HepG2 (cell line): ENCODE measurements around the gene LENEP. TPM values are rescaled to one million over a fixed set of nuclear protein-coding genes. Genes with fewer than 3 reads are reported as not detected.
A peak's percentile ranks its signal among the peaks of the same experiment; 100 is the strongest.

ENCODE experiments used
- ASH2L ChIP-seq: fragments of 300-600, 200-600 bp; sonication (generic); IDR thresholded peaks from 2 replicates; pipeline ENCODE4 v1.7.0; 2017; ENCODE audit warnings: low read depth, mild to moderate bottlenecking, moderate library complexity, mixed read lengths, low read length; ENCODE audit not compliant: insufficient read length
- FLYWCH1 ChIP-seq: sonication (generic); formaldehyde crosslinking; IDR thresholded peaks from 2 replicates; pipeline ENCODE4 v1.8.1; 2023; ENCODE audit warnings: mild to moderate bottlenecking, missing genetic modification reagents
- GATAD1 ChIP-seq: IDR thresholded peaks from 2 replicates; pipeline ENCODE4 v1.6.1; 2016; ENCODE audit warnings: missing genetic modification reagents, missing compliant biosample characterization
- JUND ChIP-seq: sonication (generic); formaldehyde crosslinking; IDR thresholded peaks from 2 replicates; pipeline ENCODE4 v1.8.0; 2022; ENCODE audit warnings: mild to moderate bottlenecking, missing genetic modification reagents
- KMT2A ChIP-seq: sonication (generic); formaldehyde crosslinking; IDR thresholded peaks from 2 replicates; pipeline ENCODE4 v1.4.0; 2020; ENCODE audit warnings: missing genetic modification reagents
- LCORL ChIP-seq, 2 experiments: fragments of 450-650 bp in 1 of 2; sonication (generic) in 1 of 2; formaldehyde crosslinking in 1 of 2; IDR thresholded peaks; 2 replicates each; pipeline versions ENCODE4 v1.5.0 to v1.6.1; 2017 to 2020; ENCODE audit warnings: antibody characterized with exemption in 1 of 2, missing genetic modification reagents in 1 of 2
- MIER2 ChIP-seq: IDR thresholded peaks from 2 replicates; pipeline ENCODE4 v1.6.1; 2016; ENCODE audit warnings: missing biosample characterization, missing genetic modification reagents
- NKX3-1 ChIP-seq: sonication (generic); formaldehyde crosslinking; IDR thresholded peaks from 2 replicates; pipeline ENCODE4 v1.5.0; 2020; ENCODE audit warnings: missing genetic modification reagents
- PHF5A ChIP-seq: IDR thresholded peaks from one replicate; pipeline ENCODE4 v1.6.1; 2018; ENCODE audit warnings: low read depth, missing genetic modification reagents; ENCODE audit not compliant: unreplicated experiment
- SKI ChIP-seq: fragments of 450-650 bp; IDR thresholded peaks from one replicate; pipeline ENCODE4 v1.6.1; 2018; ENCODE audit warnings: mild to moderate bottlenecking; ENCODE audit not compliant: partially characterized antibody
- TOPORS ChIP-seq: sonication (generic); formaldehyde crosslinking; IDR thresholded peaks from 2 replicates; pipeline ENCODE4 v1.8.0; 2023; ENCODE audit warnings: mild to moderate bottlenecking, missing genetic modification reagents
- ZC3H4 ChIP-seq: sonication (generic); formaldehyde crosslinking; IDR thresholded peaks from 2 replicates; pipeline ENCODE4 v1.4.0; 2020; ENCODE audit warnings: missing genetic modification reagents, borderline replicate concordance
- ZNF10 ChIP-seq: sonication (generic); formaldehyde crosslinking; IDR thresholded peaks from 2 replicates; pipeline ENCODE4 v1.4.0; 2020; ENCODE audit warnings: mild to moderate bottlenecking, low read depth, missing genetic modification reagents, borderline replicate concordance
- ZNF24 ChIP-seq: fragments of 450-650 bp; IDR thresholded peaks from 2 replicates; pipeline ENCODE4 v1.6.1; 2017; ENCODE audit warnings: antibody characterized with exemption, mild to moderate bottlenecking
- ZNF253 ChIP-seq: sonication (generic); formaldehyde crosslinking; IDR thresholded peaks from 2 replicates; pipeline ENCODE4 v1.8.0; 2022; ENCODE audit warnings: mild to moderate bottlenecking, missing genetic modification reagents, borderline replicate concordance
- ZNF329 ChIP-seq: sonication (generic); formaldehyde crosslinking; IDR thresholded peaks from 2 replicates; pipeline ENCODE4 v1.9.0; 2021; ENCODE audit warnings: low read depth, mild to moderate bottlenecking, missing genetic modification reagents
- ZNF337 ChIP-seq: sonication (generic); formaldehyde crosslinking; IDR thresholded peaks from 2 replicates; pipeline ENCODE4 v1.5.1; 2020; ENCODE audit warnings: missing genetic modification reagents, low read depth, mild to moderate bottlenecking, borderline replicate concordance
- ZNF430 ChIP-seq: sonication (generic); formaldehyde crosslinking; IDR thresholded peaks from 2 replicates; pipeline ENCODE4 v1.9.0; 2021; ENCODE audit warnings: mild to moderate bottlenecking, missing genetic modification reagents
- ZNF441 ChIP-seq: sonication (generic); formaldehyde crosslinking; IDR thresholded peaks from 2 replicates; pipeline ENCODE4 v1.7.0; 2021; ENCODE audit warnings: missing genetic modification reagents, borderline replicate concordance
- ZNF768 ChIP-seq: sonication (generic); formaldehyde crosslinking; IDR thresholded peaks from 2 replicates; pipeline ENCODE4 v1.4.0; 2020; ENCODE audit warnings: missing genetic modification reagents
- ZSCAN31 ChIP-seq: sonication (generic); formaldehyde crosslinking; IDR thresholded peaks from 2 replicates; pipeline ENCODE4 v1.5.0; 2020; ENCODE audit warnings: low read depth, mild to moderate bottlenecking, missing genetic modification reagents
- polyA plus RNA-seq, 8 experiments: library from polyadenylated mRNA; depleted of rRNA in 3 of 8; stranded (reverse) in 7 of 8; unstranded in 1 of 8; fragments of >200 nt; fragmentation: Illumina TruSeq in 4 of 8; extraction: Trizol in 4 of 8; gene quantifications; 2 replicates each; pipeline versions ENCODE4 v1.2.1 to v1.2.3, GENCODE V29; 2011 to 2016; ENCODE audit warnings: low read depth in 4 of 8, missing spikeins in 1 of 8, mixed read lengths in 1 of 8; ENCODE audit not compliant: insufficient read depth in 1 of 8
- total RNA-seq, 5 experiments: library from RNA; depleted of rRNA; stranded (reverse); fragments of >200 nt; fragmentation: Illumina TruSeq; extraction: Trizol; gene quantifications; 2 replicates each; pipeline ENCODE4 v1.2.3, GENCODE V29; 2016; ENCODE audit warnings: low read depth in 1 of 5
- TF ChIP-seq, protein P1 (sequence below): sonication (generic); formaldehyde crosslinking; IDR thresholded peaks from 2 replicates; pipeline ENCODE4 v1.5.0; 2020; ENCODE audit warnings: mild to moderate bottlenecking, missing genetic modification reagents, moderate library complexity
- TF ChIP-seq, protein P2 (sequence below): sonication (generic); formaldehyde crosslinking; IDR thresholded peaks from 2 replicates; pipeline ENCODE4 v1.8.0; 2022; ENCODE audit warnings: missing genetic modification reagents, low read depth, mild to moderate bottlenecking, borderline replicate concordance
- TF ChIP-seq, protein P3 (sequence below): sonication (generic); formaldehyde crosslinking; IDR thresholded peaks from 2 replicates; pipeline ENCODE4 v1.5.0; 2020; ENCODE audit warnings: mild to moderate bottlenecking, low read depth, missing genetic modification reagents, borderline replicate concordance
- TF ChIP-seq, protein P4 (sequence below): sonication (generic); formaldehyde crosslinking; IDR thresholded peaks from 2 replicates; pipeline ENCODE4 v1.5.1; 2020; ENCODE audit warnings: mild to moderate bottlenecking, missing genetic modification reagents, moderate library complexity
- TF ChIP-seq, protein P5 (sequence below): sonication (generic); formaldehyde crosslinking; IDR thresholded peaks from 2 replicates; pipeline ENCODE4 v1.8.0; 2022; ENCODE audit warnings: missing genetic modification reagents, mild to moderate bottlenecking, inconsistent platforms, borderline replicate concordance

Gene LENEP
- total and polyA plus RNA-seq, 2 of the 13 experiments (the other 11 are each of a cell fraction or from before 2014, with no cell fraction given): 0.29 TPM; not detected in 1

DNA sequence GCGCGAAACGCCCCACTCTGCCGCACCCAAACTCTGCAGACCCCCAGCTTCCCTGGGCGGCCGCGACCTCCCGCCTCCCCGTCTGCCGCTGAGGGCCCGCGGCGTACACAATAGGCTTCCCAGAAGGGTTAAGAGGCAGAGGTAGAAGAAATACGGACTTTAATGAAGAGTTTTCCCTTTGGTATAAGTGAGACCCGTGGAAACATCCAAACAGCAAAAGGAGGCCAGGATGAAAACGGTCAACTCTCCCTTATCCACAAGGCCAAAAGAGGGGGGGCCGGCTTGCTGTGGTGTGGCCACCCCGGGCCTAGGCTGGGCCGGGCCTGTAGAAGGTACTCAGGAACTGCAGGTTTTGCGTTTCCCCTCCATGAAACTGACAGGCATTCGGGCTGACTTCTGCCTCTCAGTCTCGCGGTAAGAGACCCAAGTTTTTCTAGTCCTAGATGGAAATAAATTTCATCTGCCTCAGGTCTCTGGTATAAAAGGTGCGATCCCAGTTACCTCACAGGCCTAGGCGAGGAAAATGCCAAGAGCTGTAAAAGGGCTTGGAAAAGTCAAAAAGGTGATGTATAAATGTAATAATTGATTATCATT, 31.1 kb upstream of the LENEP start (continued):
- TF ChIP-seq SKI: no peak
- no peak for TF ChIP-seq NKX3-1 (CRISPR knock-in tag)
- TF ChIP-seq ZC3H4 (CRISPR knock-in tag): 0 out of 2 replicates have a peak, but pooled peaks have one; percentile 29
- no peak for TF ChIP-seq ZNF24
- TF ChIP-seq ZNF768: no peak
- TF ChIP-seq PHF5A (CRISPR knock-in tag): no peak
- no peak for TF ChIP-seq JUND (CRISPR knock-in tag)
- no peak; the same call in 1 of the 2 replicates for TF ChIP-seq ZNF430 (CRISPR knock-in tag)
- TF ChIP-seq, protein P1, sequence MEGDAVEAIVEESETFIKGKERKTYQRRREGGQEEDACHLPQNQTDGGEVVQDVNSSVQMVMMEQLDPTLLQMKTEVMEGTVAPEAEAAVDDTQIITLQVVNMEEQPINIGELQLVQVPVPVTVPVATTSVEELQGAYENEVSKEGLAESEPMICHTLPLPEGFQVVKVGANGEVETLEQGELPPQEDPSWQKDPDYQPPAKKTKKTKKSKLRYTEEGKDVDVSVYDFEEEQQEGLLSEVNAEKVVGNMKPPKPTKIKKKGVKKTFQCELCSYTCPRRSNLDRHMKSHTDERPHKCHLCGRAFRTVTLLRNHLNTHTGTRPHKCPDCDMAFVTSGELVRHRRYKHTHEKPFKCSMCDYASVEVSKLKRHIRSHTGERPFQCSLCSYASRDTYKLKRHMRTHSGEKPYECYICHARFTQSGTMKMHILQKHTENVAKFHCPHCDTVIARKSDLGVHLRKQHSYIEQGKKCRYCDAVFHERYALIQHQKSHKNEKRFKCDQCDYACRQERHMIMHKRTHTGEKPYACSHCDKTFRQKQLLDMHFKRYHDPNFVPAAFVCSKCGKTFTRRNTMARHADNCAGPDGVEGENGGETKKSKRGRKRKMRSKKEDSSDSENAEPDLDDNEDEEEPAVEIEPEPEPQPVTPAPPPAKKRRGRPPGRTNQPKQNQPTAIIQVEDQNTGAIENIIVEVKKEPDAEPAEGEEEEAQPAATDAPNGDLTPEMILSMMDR: no peak
- TF ChIP-seq MIER2 (CRISPR knock-in tag): no peak
- TF ChIP-seq ZNF10 (CRISPR knock-in tag): no peak
- TF ChIP-seq KMT2A: no peak
- peak; percentile 27 for TF ChIP-seq ASH2L
- 0 out of 2 replicates have a peak, but pooled peaks have one; percentile 0 for TF ChIP-seq ZNF441 (CRISPR knock-in tag)
- TF ChIP-seq FLYWCH1 (CRISPR knock-in tag): no peak
- TF ChIP-seq, protein P2, sequence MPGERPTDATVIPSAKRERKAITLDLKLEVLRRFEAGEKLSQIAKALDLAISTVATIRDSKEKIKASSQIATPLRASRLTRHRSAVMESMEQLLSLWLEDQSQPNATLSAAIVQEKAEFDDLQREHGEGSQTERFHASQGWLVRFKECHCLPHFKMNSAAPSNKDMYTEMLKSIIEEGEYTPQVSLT (CRISPR knock-in tag): no peak
- TF ChIP-seq ZNF337 (CRISPR knock-in tag): peak; percentile 50; the same call in 1 of the 2 replicates
- TF ChIP-seq, protein P3, sequence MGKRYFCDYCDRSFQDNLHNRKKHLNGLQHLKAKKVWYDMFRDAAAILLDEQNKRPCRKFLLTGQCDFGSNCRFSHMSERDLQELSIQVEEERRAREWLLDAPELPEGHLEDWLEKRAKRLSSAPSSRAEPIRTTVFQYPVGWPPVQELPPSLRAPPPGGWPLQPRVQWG (CRISPR knock-in tag): no peak
- TF ChIP-seq, protein P4, sequence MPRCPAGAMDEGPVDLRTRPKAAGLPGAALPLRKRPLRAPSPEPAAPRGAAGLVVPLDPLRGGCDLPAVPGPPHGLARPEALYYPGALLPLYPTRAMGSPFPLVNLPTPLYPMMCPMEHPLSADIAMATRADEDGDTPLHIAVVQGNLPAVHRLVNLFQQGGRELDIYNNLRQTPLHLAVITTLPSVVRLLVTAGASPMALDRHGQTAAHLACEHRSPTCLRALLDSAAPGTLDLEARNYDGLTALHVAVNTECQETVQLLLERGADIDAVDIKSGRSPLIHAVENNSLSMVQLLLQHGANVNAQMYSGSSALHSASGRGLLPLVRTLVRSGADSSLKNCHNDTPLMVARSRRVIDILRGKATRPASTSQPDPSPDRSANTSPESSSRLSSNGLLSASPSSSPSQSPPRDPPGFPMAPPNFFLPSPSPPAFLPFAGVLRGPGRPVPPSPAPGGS: no peak
- TF ChIP-seq TOPORS: no peak
- no peak for TF ChIP-seq GATAD1 (CRISPR knock-in tag)
- TF ChIP-seq, protein P5, sequence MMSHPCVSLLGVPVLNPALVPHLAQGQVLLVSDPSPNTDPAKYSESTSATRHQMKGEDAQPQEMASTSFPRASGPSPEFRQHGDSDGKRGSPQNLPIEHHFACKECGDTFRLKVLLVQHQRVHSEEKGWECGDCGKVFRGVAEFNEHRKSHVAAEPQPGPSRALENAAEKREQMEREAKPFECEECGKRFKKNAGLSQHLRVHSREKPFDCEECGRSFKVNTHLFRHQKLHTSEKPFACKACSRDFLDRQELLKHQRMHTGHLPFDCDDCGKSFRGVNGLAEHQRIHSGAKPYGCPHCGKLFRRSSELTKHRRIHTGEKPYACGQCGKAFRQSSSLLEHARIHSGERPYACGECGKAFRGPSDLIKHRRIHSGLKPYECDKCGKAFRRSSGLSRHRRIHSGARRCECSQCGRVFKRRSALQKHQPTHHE: no peak
- no peak for TF ChIP-seq ZNF253 (CRISPR knock-in tag)
- no peak for TF ChIP-seq LCORL (IDR thresholded peaks at IDR 0.05)
- TF ChIP-seq LCORL (CRISPR knock-in tag; IDR thresholded peaks at IDR 0.05): no peak
- TF ChIP-seq ZSCAN31 (CRISPR knock-in tag): no peak
- no peak for TF ChIP-seq ZNF329
